Thoracic aorta (tissue), 2 donors: ENCODE data around the gene PCDH12. TPM values are rescaled to one million over a fixed set of nuclear protein-coding genes. Genes with fewer than 3 reads are reported as not detected.

Experiments used
- ATAC-seq: fragments of 150-250 bp; one replicate; pipeline ENCODE4 v1.8.0; 2017; ENCODE audit warnings: low read depth; ENCODE audit not compliant: insufficient number of reproducible peaks, low FRiP score
- DNase-seq: peaks from one replicate; pipeline ENCODE4 v3.0.0-alpha.2; 2020; ENCODE audit warnings: low spot score
- H3K27ac ChIP-seq, 2 donors: fragments of 200-600 bp; sonication (generic); 1 replicate in 1 of 2; 2 replicates in 1 of 2; pipeline ENCODE4 v1.5.1; 2016; ENCODE audit warnings: mild to moderate bottlenecking in 2 of 2, moderate library complexity in 2 of 2
- H3K27me3 ChIP-seq: fragments of 200-600 bp; sonication (generic); replicated peaks from 2 replicates; pipeline ENCODE4 v1.6.0; 2016; ENCODE audit warnings: mild to moderate bottlenecking; ENCODE audit not compliant: insufficient read depth
- H3K36me3 ChIP-seq: fragments of 200-600 bp; sonication (generic); one replicate; pipeline ENCODE4 v1.5.1; 2016
- H3K4me1 ChIP-seq, 2 donors: fragments of 200-600 bp; sonication (generic); 1 replicate in 1 of 2; 2 replicates in 1 of 2; pipeline versions ENCODE4 v1.5.1 to v1.6.0; 2016; ENCODE audit warnings: low read depth in 2 of 2, mild to moderate bottlenecking in 1 of 2; ENCODE audit not compliant: control insufficient read depth in 1 of 2
- H3K4me3 ChIP-seq: fragments of 200-600 bp; sonication (generic); 2 replicates; pipeline ENCODE4 v1.5.1; 2016; ENCODE audit warnings: mild to moderate bottlenecking
- H3K9me3 ChIP-seq: fragments of 200-600 bp; sonication (generic); 2 replicates; pipeline ENCODE4 v1.5.1; 2016
- CTCF ChIP-seq: fragments of 200-600 bp; sonication (generic); IDR thresholded peaks from one replicate; pipeline ENCODE4 v1.5.1; 2019; ENCODE audit warnings: antibody characterized with exemption
- total RNA-seq, 2 donors: library from RNA; depleted of rRNA; stranded (reverse); fragments of >200 nt; gene quantifications; one replicate each; pipeline versions ENCODE4 v1.1.0 to v1.2.3, GENCODE V29; 2016

Gene PCDH12
- total RNA-seq, 2 donors from 2014 or later, result 5.1 to 5.2 TPM

- DNase-seq (no peak), ATAC-seq (no peak)
- TF ChIP-seq CTCF, result no peak
- Histone ChIP-seq H3K36me3 (peaks cover under 1% of the 10 kb centered on the region), H3K4me3 (no peak overlapping the region), H3K27ac (no peak overlapping the region), H3K4me1 (peaks cover 9 to 22% of the 10 kb centered on the region in 2 donors), H3K9me3 (no peaks in the 10 kb centered on the region), H3K27me3 (no peaks in the 10 kb centered on the region)
Measured at GRCh38 chr5:141920771-141921170, 37.2 kb downstream of the PCDH12 start.

GRCh38 chr5:141919218-141920119 lies 38.5 kb downstream of the PCDH12 start:
- no peaks in the 10 kb centered on the region for H3K9me3 ChIP-seq

GRCh38 chr5:141917760-141918159 lies 40.2 kb downstream of the PCDH12 start:
- H3K4me1 ChIP-seq, result peaks cover 4 to 15% of the 10 kb centered on the region in 2 donors
- no peak overlapping the region for H3K27ac ChIP-seq
- ATAC-seq (no peak), DNase-seq (no peak)
- H3K9me3 ChIP-seq, result no peaks in the 10 kb centered on the region
- TF ChIP-seq CTCF, result no peak
- H3K27me3 ChIP-seq, result no peaks in the 10 kb centered on the region
- no peaks in the 10 kb centered on the region for H3K36me3 ChIP-seq
- H3K4me3 ChIP-seq, result no peak overlapping the region

More at GRCh38 chr5:141919218-141920119, 38.5 kb downstream of the PCDH12 start:
- TF ChIP-seq CTCF, result no peak
- no peak for ATAC-seq
- DNase-seq, result no peak
- Histone ChIP-seq H3K27me3 (no peaks in the 10 kb centered on the region), H3K36me3 (no peaks in the 10 kb centered on the region), H3K4me3 (no peak overlapping the region), H3K4me1 (peaks cover 5 to 11% of the 10 kb centered on the region in 2 donors), H3K27ac (no peak overlapping the region)

GRCh38 chr5:141916522-141916921 lies 41.5 kb downstream of the PCDH12 start:
- Histone ChIP-seq H3K36me3 (no peaks in the 10 kb centered on the region), H3K9me3 (no peaks in the 10 kb centered on the region), H3K27me3 (no peaks in the 10 kb centered on the region), H3K4me3 (no peak overlapping the region), H3K4me1 (peaks cover 4 to 13% of the 10 kb centered on the region in 2 donors), H3K27ac (no peak overlapping the region)
- DNase-seq (no peak), ATAC-seq (no peak)
- no peak for TF ChIP-seq CTCF

GRCh38 chr5:141915881-141916336 lies 42.1 kb downstream of the PCDH12 start:
- ATAC-seq (no peak), DNase-seq (no peak)
- Histone ChIP-seq H3K4me3 (no peak overlapping the region), H3K27me3 (no peaks in the 10 kb centered on the region), H3K36me3 (no peaks in the 10 kb centered on the region), H3K4me1 (peaks cover 4 to 13% of the 10 kb centered on the region in 2 donors), H3K27ac (no peak overlapping the region), H3K9me3 (no peaks in the 10 kb centered on the region)
- TF ChIP-seq CTCF, result no peak
